HG02763 (cell line): ENCODE data around the gene HSPG2.
"Not testable (repeated sequence)": the region's sequence is repeated elsewhere in the genome, so short reads cannot be mapped to it uniquely, and the experiment has no call there.

ENCODE experiments used
- ATAC-seq: cut with Tn5 transposase; IDR thresholded peaks from one replicate; pipeline ENCODE4 v1.9.1; 2021; ENCODE audit warnings: mild to moderate bottlenecking, moderate library complexity; ENCODE audit not compliant: unreplicated experiment

HSPG2 gene

GRCh38 chr1:21813542-21813941 lies 123.6 kb downstream of the HSPG2 start:
- no peak for ATAC-seq

- no peak for ATAC-seq
Observed at GRCh38 chr1:21811875-21812305, 125.2 kb downstream of the HSPG2 start, which contains the start of gene LDLRAD2. LDLRAD2 (plus strand) TSS chr1:21812265; CDS start chr1:21812452, 187 bp downstream.

GRCh38 chr1:21804536-21804935 lies 132.6 kb downstream of the HSPG2 start:
- ATAC-seq = no peak

DNA sequence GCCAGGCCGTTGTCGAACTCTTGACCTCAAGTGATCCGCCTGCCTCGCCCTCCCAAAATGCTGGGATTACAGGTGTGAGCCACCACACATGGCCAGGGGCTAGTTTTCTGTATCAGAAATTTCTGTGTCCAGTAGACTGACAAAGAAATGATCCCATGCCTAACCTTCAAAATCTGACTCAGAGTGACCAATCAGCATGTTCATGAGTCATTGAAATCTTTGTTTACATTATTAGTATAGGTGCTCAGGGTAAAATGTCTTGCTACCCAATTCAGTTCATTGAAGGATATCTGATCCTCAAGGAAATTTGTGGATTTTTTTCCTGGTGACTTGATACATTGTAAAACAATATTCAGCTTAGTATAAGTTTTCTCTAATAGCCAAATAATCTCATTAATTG lies 136.0 kb downstream of the HSPG2 start:
- no peak for ATAC-seq

- ATAC-seq = no peak
Observed at GRCh38 chr1:21799730-21800129, 137.4 kb downstream of the HSPG2 start.

GRCh38 chr1:21795075-21795474 lies 142.0 kb downstream of the HSPG2 start:
- no peak for ATAC-seq

DNA sequence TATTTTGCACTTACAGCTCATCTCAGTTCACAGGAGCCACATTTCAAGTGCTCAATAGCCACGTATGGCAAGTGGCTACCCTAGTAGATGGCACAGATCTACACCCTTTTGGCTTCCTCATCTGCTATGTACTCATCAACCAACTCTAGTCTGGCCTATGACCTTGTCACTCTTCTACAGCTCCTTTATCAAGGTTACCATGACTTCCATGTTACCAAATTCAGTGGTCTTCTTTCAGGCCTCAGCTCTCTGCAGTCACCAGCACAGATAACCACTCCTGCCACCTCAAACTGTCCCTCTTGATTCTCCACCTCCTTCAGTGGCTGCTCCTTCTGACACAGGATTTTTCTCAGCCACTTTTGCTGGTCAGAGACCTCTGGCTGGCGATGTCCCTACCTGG lies 142.5 kb downstream of the HSPG2 start:
- no peak for ATAC-seq

GRCh38 chr1:21793104-21793503 lies 144.0 kb downstream of the HSPG2 start:
- no peak for ATAC-seq

DNA sequence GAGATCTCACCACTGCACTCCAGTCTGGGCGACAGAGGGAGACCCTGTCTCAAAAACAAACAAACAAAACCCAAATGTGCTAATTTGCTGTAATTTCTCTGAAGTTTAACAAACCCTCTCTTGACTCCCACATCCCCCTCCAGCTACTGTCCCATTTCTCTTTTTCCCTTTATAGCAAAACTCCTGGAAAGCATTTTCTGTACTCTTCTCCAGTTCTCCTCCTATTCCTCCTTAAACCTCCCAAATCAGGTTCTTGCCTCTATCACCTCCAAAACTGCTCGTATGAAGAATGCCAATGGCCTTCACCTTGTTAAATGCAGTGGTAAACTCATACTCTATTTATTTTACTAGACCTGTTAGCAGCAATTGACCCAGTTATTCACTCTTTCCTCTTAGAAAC lies 150.5 kb downstream of the HSPG2 start:
- ATAC-seq = no peak

DNA sequence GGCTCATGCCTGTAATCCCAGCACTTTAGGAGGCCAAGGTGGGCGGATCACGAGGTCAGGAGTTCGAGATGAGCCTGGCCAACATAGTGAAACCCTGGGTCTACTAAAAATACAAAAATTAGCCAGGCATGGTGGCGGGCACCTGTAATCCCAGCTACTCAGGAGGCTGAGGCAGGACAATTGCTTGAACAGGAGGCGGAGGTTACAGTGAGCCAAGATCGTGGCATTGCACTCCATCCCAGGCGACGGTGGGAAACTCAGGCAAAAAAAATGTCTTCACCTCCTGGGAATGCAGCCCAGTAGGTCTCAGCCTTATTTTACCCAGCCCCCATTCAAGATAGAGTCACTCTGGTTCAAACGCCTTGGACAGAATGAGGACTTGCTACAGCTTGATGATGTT lies 151.3 kb downstream of the HSPG2 start:
- ATAC-seq = not testable (repeated sequence)

- ATAC-seq = no peak
Observed at GRCh38 chr1:21783679-21784603, 153.2 kb downstream of the HSPG2 start.

DNA sequence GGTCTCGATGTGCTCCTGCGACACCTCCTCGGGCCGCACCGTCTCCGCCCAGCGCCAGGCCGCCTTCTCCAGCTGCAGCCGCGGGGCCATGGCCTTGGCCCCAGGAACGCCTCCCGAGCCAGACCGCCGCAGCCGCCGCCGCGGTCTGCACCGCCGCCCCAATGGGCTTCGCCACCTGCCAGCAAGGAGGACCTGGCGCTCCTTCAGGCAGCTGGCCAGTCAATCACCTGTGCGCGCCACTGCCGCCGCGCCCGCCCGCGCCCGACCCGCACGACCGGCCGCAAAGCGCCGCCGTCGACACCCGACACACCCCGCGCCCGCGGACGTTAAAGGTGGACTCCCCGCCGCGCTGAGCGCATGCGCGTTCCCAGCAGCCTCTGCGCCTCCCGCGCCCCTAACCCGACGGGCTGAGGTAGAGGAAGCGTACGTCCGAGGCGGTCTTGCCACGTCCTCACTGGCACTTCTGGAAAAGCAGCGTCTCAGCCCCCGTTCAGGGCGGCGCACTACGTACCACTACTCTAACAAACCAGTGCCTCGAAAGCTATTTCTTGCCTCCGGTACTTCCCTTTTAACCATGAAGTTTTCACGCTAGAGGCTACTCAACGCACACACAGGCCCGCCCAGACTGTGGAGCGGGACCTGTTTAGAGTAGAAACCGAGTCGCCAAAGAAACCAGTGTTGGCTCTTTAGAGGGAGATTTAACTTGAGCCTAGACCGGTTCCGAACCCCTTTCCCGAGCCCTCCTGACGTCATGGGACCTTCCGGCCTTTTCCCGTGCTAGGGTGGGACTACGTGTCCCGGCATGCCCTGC lies 154.0 kb downstream of the HSPG2 start, which contains the start of gene USP48:
Gene USP48 (minus strand): TSS at position 282 of the 811 bp plus-strand sequence. CDS start 192 bp downstream, at position 90.
- ATAC-seq = peak; percentile 71

DNA sequence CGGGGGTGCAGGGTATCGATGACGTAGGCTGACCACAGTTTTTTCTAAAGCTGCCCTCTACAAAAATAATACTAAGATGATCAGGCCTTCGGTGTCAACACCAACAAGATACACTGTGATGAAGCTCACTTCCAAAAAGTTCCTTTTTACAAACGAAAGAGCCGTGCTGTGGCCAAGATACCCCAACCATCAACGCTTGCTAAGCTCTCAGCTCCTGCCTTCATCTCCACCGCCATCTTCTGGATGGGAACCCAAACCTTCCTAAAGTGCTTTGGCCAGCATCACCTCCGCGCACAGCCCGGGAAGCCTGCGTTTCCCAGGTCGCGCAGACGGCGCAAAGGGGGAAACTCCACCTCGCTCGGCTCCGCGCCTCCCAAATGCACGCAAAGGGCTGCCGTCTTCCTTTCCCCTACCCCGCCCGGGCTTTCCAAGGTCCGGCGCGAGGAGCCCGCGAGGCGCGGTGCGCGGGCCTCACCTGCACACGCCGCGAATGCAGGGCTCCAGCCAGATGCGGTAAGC lies 154.7 kb downstream of the HSPG2 start:
- peak; percentile 19 for ATAC-seq

DNA sequence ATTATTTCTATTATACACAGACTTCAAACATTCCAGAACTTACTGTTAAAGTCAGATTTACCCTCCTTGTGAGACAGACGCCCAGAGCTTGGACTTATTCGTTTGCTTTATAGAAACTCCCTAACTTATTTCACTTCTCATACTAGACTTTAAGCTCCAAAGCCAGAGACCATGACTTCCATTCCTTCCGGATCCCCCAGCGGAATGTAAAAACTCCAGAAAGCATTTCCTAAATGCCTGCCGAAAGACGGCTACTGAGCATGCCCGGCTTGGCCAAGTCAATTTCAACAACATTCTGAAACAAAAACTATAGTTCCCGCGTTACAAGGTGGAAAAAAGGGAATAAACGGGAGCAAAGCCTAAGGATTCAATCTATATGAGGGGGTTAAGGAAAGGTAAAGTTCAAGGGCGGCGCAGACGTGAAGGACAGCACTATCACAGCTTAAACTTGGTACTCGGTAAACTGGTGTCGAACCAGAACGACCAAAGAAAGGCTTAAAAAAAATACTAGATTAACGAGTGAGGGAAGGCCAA lies 155.2 kb downstream of the HSPG2 start:
- peak; percentile 22 for ATAC-seq

- no peak for ATAC-seq
Observed at GRCh38 chr1:21779613-21780521, 157.2 kb downstream of the HSPG2 start.

DNA sequence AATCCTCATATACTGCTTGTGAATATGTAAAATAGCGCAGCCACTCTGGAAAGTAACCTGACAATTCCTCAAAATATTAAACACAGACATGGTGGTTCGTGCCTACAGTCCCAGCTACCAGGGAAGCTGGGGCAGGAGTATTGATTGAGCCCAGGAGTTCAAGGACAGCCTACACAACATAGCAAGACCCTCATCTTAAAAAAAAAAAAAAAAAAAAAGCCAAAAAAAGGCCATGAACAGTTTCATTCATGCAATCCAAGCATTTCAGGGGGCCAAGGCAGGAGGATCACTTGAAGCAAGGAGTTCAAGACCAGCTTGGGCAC lies 158.7 kb downstream of the HSPG2 start:
- no peak for ATAC-seq

DNA sequence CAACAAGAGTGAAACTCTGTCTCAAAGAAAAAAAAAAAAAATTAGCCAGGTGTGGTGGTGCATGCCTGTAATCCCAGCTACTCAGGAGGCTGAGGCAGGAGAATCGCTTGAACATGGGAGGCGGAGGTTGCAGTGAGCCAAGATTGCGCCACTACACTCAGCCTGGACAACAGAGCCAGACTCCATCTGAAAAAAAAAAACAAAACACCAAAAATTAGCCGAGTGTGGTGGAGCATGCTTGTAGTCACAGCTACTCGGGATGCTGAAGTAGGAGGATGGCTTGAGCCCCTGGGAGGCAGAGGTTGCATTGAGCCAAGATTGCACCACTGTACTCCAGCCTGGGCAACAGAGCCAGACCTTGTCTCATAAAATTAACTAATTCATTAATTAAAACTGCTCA lies 160.2 kb downstream of the HSPG2 start:
- ATAC-seq = not testable (repeated sequence)

DNA sequence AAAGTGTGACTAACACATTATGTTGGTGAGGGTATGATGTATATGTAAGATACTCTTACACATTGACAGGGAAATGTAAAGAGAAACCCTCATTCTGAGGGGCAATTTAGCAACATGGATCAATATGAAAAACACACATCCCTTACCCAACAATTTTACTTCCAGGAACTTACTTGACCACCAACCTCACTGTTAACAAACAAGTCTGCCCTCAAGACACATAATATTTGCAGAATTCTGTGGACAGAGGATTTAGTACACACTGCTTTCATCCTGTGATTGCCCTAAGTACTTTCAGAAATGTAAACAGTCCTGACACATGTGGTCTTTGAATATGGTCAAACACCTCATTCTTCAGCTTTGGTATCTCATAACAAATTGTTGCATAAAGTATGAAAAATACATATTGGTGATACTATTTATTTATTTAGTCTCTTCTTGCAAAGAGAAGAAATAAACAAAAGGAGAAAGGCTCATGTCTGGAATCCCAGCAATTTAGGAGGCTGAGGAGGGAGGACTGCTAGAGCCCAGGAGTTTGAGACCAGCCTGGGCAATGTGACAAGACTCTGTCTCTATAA lies 161.0 kb downstream of the HSPG2 start:
- no peak for ATAC-seq

GRCh38 chr1:21775550-21775914 lies 161.6 kb downstream of the HSPG2 start:
- ATAC-seq = no peak
